ENCODE measurements around the gene RTN1.

Gene RTN1

GRCh38 chr14:59890676-59891075, 20.1 kb upstream of the RTN1 start:
- Histone ChIP-seq H3K4me3 (replicated peaks; ENCODE audit: low read depth, low read length) (no peak overlapping the region), H3K36me3 (ENCODE audit: control insufficient read depth, insufficient read depth, low read length) (no peaks in the 10 kb centered on the region), H3K27me3 (replicated peaks; ENCODE audit: control insufficient read depth, insufficient read depth, low read length) (no peaks in the 10 kb centered on the region)
- DNase-seq (ENCODE audit: extremely low read depth, insufficient read length): no peak
- TF ChIP-seq CTCF (IDR thresholded peaks at IDR 0.05; ENCODE audit: insufficient read depth, low read length, poor library complexity, severe bottlenecking): no peak

- Histone ChIP-seq H3K36me3 (ENCODE audit: control insufficient read depth, insufficient read depth, low read length) (no peaks in the 10 kb centered on the region), H3K4me3 (replicated peaks; ENCODE audit: low read depth, low read length) (no peak overlapping the region), H3K27me3 (replicated peaks; ENCODE audit: control insufficient read depth, insufficient read depth, low read length) (no peaks in the 10 kb centered on the region)
- TF ChIP-seq CTCF (IDR thresholded peaks at IDR 0.05; ENCODE audit: insufficient read depth, low read length, poor library complexity, severe bottlenecking): peak; percentile 58
- DNase-seq (ENCODE audit: extremely low read depth, insufficient read length): no peak
Measured at GRCh38 chr14:59882957-59883356, 12.4 kb upstream of the RTN1 start.

- Histone ChIP-seq H3K36me3 (ENCODE audit: control insufficient read depth, insufficient read depth, low read length) (no peaks in the 10 kb centered on the region), H3K27me3 (replicated peaks; ENCODE audit: control insufficient read depth, insufficient read depth, low read length) (no peaks in the 10 kb centered on the region; the same call in 1 of the 2 replicates), H3K4me3 (replicated peaks; ENCODE audit: low read depth, low read length) (peak overlapping the region; percentile 61; the same call in 1 of the 2 replicates)
- no peak for TF ChIP-seq CTCF (IDR thresholded peaks at IDR 0.05; ENCODE audit: insufficient read depth, low read length, poor library complexity, severe bottlenecking)
- no peak for DNase-seq (ENCODE audit: extremely low read depth, insufficient read length)
Measured at GRCh38 chr14:59871166-59871495, 555 bp upstream of the RTN1 start.

- TF ChIP-seq CTCF (IDR thresholded peaks at IDR 0.05; ENCODE audit: insufficient read depth, low read length, poor library complexity, severe bottlenecking): no peak
- Histone ChIP-seq H3K36me3 (ENCODE audit: control insufficient read depth, insufficient read depth, low read length) (no peaks in the 10 kb centered on the region), H3K4me3 (replicated peaks; ENCODE audit: low read depth, low read length) (no peak overlapping the region; the same call in 1 of the 2 replicates), H3K27me3 (replicated peaks; ENCODE audit: control insufficient read depth, insufficient read depth, low read length) (no peaks in the 10 kb centered on the region; the same call in 1 of the 2 replicates)
- DNase-seq (ENCODE audit: extremely low read depth, insufficient read length): peak; percentile 2
Measured at GRCh38 chr14:59869381-59870255, 958 bp downstream of the RTN1 start.

GRCh38 chr14:59868021-59868420, 2.6 kb downstream of the RTN1 start:
- no peaks in the 10 kb centered on the region; the same call in 1 of the 2 replicates for H3K27me3 ChIP-seq (replicated peaks; ENCODE audit: control insufficient read depth, insufficient read depth, low read length)
- no peak for DNase-seq (ENCODE audit: extremely low read depth, insufficient read length)
- TF ChIP-seq CTCF (IDR thresholded peaks at IDR 0.05; ENCODE audit: insufficient read depth, low read length, poor library complexity, severe bottlenecking): no peak
- no peak overlapping the region for H3K4me3 ChIP-seq (replicated peaks; ENCODE audit: low read depth, low read length)
- no peaks in the 10 kb centered on the region for H3K36me3 ChIP-seq (ENCODE audit: control insufficient read depth, insufficient read depth, low read length)

All from GM06990 (cell line).